HG02884 (cell line): ENCODE measurements around the gene FDCSP.
"Not testable (repeated sequence)": the region's sequence is repeated elsewhere in the genome, so short reads cannot be mapped to it uniquely, and the experiment has no call there.

Experiments used
- ATAC-seq: cut with Tn5 transposase; IDR thresholded peaks from one replicate; pipeline ENCODE4 v1.9.1; 2021; ENCODE audit warnings: mild to moderate bottlenecking, moderate library complexity; ENCODE audit not compliant: unreplicated experiment

FDCSP gene

GRCh38 chr4:70225824-70226223 is at the start of gene FDCSP:
Gene FDCSP (plus strand): TSS chr4:70226124. CDS start chr4:70231195, 5,071 bp downstream.
- no peak for ATAC-seq

GRCh38 chr4:70177090-70177489 is 48.8 kb upstream of the FDCSP start:
- ATAC-seq, result no peak

- ATAC-seq, result no peak
These were observed 47.8 kb upstream of the FDCSP start for GRCh38 chr4:70178075-70178660.

- ATAC-seq, result no peak
These were observed 46.1 kb upstream of the FDCSP start for GRCh38 chr4:70179811-70180210.

GRCh38 chr4:70181864-70182263 is 44.1 kb upstream of the FDCSP start:
- ATAC-seq, result no peak

GRCh38 chr4:70182517-70183167 is 43.3 kb upstream of the FDCSP start:
- no peak for ATAC-seq

GRCh38 chr4:70183168-70183939 is 42.6 kb upstream of the FDCSP start:
- ATAC-seq, result peak; percentile 66

GRCh38 chr4:70183940-70184246 is 42.0 kb upstream of the FDCSP start:
- ATAC-seq, result no peak

GRCh38 chr4:70187216-70187615 is 38.7 kb upstream of the FDCSP start:
- no peak for ATAC-seq

GRCh38 chr4:70190579-70190978 is 35.3 kb upstream of the FDCSP start:
- ATAC-seq, result no peak

GRCh38 chr4:70191647-70192046 is 34.3 kb upstream of the FDCSP start:
- no peak for ATAC-seq

- no peak for ATAC-seq
These were observed 33.0 kb upstream of the FDCSP start for GRCh38 chr4:70192895-70193294.

GRCh38 chr4:70195425-70195824 is 30.5 kb upstream of the FDCSP start, which contains the start of gene ODAM:
Gene ODAM (plus strand): TSS chr4:70195725. CDS start chr4:70196544, 819 bp downstream.
- no peak for ATAC-seq

GRCh38 chr4:70196857-70197256 is 29.1 kb upstream of the FDCSP start:
- ATAC-seq, result no peak

- ATAC-seq, result no peak
These were observed 28.1 kb upstream of the FDCSP start for GRCh38 chr4:70197842-70198241.

- no peak for ATAC-seq
These were observed 22.3 kb upstream of the FDCSP start for GRCh38 chr4:70203601-70204000.

- not testable (repeated sequence) for ATAC-seq
These were observed 13.2 kb upstream of the FDCSP start for GRCh38 chr4:70212752-70213151.

GRCh38 chr4:70216109-70216508 is 9.8 kb upstream of the FDCSP start:
- not testable (repeated sequence) for ATAC-seq

GRCh38 chr4:70216550-70216949 is 9.4 kb upstream of the FDCSP start:
- not testable (repeated sequence) for ATAC-seq

- not testable (repeated sequence) for ATAC-seq
These were observed 4.5 kb upstream of the FDCSP start for GRCh38 chr4:70221389-70221788.

- not testable (repeated sequence) for ATAC-seq
These were observed 4.1 kb upstream of the FDCSP start for GRCh38 chr4:70221818-70222217.

GRCh38 chr4:70236125-70236524 is 10.2 kb downstream of the FDCSP start:
- ATAC-seq, result no peak
